ENCODE measurements around the gene KCNC2.

KCNC2 gene

DNA sequence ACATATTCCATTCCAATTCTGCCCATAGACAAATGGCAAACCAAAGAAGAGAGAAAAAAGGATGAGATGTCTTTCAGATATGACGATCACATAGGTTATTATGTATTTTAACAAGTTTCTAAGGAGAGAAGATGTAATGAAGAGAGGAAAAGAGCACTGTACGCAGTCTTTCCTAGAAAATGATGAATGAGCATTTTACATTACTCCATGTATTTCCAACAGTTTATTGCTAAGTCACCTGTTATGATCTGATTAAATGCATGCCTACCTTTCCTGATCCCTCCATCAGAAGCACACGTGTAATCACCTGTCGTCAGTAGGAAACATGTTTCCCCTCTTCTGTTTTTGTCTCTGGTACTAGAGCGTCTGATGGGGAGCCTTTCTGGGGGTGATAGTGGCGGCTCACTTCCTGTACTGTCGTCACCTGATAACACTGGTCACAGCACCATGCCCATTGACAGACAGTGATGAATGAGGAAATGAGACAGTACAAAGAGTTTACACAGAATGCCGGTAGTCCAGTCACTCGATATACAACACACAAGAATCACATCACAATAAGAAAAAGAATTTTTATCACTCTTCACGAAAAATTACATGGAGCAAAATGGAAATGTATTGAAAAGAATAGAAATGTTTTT is 161.6 kb downstream of the KCNC2 start:
- DNase-seq: no peak

DNA sequence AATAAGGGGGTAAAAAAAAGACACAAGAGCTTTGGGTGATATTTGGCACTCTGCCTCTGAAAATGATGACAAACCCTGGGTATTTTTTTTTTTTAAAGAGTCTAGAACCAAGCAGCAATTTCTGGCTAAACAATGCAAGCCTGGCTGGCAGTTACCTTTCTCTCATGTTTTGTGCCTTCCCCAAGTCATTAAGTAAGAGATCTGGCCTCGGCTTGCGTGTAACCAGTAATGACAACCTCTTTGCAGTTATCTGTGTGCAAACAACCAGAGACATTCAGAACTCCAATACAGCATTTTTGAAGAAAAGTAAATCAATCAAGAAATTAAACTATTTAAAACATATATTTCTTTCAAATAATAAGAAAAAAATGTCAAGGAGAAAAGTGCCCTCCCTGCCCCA is 167.5 kb downstream of the KCNC2 start:
- no peak for DNase-seq

DNA sequence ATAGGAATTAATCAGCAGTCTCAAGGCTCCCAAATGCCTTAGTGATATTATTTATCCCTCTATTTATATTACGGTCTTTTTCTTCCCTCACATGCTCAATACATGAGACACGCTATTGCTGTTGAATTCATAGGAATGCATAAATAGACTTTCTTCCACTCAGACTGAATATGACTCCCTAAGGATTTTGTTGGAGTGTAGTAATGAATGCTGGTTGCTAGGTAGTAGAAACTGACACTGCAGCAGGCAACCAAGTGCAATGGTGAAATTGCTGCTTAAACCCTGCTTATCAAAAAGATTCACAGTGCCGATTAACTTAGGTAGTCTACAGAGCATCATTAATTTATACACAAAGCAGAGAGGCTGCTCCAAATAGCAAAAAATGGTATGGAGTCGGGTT is 168.2 kb downstream of the KCNC2 start:
- no peak for DNase-seq

DNA sequence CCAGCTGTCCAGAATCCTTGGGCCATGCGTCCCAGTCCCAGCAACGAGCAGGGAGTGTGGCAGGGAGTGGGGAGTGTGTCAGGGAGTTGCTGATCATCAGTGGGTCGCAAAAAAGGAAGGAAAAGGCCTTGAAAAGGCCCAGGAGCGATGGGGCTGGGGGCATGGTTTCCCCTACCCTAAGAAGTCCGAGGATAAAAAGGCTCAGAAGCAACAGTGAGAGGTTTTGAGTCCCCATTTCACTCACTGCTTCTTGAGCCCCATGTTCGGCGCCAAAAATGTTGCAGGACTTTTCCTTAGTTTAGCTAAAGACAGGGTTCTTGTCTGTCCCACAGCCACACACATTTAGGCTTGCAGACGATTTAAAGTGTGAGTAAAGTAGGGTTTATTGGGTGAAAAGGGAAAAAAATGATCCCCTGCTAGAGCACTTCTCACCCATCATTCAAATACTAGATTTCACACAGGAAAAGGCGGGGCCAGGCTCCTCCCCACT is 189.5 kb downstream of the KCNC2 start:
- no peak for DNase-seq

DNA sequence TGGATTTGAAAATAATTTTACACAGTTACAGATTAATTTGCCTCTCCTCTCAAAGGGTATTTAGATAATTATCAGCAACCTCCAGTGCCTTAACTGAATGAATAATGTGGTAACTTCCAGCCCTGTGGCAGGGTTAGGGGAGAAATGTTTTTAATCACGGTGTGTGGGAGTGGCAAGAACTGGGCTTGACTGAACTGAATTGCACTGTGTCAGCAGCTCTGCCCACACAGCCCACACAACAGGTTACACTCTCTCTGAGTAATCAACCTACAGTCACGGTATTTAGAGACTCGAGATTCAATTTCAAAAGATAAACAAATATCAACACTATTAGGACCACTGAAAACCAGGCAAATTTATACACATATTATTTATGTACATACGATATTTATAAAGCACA is 198.5 kb downstream of the KCNC2 start:
- no peak for DNase-seq

DNA sequence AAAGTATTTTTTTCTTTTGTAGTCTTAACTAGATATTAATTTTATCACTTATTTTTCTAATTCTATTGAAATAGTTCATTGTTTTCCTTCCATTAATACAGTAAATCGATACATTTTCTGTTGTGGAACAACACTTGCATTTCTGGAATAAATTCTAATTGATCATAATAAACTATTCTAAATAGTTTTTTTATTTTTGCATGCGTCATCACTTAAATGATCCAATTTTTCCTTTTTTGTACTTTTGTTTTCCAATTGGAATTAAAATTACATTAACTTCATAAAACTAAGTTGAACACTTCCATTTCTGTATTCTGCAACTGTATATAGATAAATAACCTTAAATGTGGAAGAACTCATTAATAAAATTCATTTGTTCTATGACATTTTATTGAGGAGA is 202.5 kb downstream of the KCNC2 start:
- no peak for DNase-seq

DNA sequence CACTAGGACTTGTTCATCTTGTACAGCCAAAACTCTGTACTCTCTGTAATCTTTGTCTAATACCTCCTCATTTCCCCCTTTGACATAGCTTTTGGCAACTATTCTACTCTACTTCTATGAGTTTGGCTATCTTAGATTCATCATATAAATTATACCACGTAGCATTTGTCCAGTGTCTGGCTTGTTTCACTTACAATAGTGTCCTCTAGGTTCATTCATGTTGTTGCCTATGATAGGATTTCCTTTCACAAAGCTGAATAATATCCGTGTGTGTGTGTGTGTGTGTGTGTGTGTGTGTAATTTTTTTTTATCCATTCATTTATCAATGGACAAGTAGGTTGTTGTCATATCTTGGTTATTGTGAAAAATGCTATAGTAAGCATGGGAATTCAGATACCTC is 209.5 kb downstream of the KCNC2 start:
- DNase-seq: no peak

DNA sequence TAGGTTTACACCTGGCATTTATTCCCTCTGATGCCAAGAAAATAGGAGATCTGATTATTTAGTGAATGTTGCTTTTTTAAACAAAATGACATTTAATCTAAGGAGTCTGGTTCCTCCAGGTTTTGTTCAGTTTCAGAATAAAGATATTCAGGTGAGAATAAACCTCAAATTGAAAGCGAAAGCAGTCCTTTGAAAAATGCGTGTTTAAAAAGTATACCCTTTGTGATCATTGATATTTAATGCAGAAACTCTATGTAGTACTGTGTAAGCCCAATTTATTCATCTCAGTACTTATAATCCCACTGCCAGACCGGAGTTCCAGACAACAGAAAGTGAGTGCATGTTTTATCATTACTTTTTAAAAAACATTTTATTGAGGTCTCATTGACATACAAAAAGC is 210.2 kb downstream of the KCNC2 start:
- DNase-seq: no peak

All from NCI-H2081 treated with DMSO at 0.1 percent for 48 hours (cell line).